Measurements from ENCODE around the gene USP25. TPM values are rescaled to one million over a fixed set of nuclear protein-coding genes. Genes with fewer than 3 reads are reported as not detected.

USP25 gene
- total RNA-seq, 1 donor from 2014 or later = 27.2 TPM

DNA sequence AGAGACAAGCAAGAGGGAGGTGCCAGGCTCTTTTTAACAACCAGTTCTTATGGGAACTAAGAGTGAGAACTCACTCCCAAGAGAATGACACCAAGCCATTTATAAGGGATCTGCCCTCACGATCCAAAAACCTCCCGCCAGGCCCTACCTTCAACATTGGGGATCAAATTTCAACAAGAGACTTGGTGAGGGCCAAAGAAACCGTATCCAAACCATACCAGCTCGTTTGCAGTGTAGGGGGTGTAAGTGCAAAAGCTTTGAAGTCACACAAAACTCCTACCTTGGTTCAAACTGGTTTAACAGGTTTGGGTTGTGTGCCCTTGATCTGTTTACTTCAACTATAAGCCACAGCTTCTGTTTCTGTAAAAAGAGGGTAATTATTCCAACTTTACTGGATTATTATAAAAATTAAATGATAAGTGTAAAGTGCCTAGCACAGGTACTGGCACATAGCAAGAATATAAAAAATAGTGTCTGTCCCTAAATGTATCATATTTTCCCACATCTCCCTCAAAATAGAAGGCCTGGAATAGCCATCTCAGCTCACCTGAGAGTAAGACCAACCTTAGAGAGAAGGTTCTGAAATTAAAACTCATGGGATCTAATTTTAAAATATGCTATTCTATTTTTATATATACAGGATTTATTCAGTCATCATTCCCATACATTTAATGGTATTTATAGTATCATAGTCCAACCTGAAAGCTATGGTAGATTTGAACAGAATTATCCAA is 7.0 kb upstream of the USP25 start:
- H3K27me3 Mint-ChIP-seq (ENCODE audit: low read depth) = no peaks in the 10 kb centered on the region
- peaks cover 9% of the 10 kb centered on the region for H3K4me1 Mint-ChIP-seq
- no peak for TF ChIP-seq CTCF (conservative IDR thresholded peaks at IDR 0.05)
- no peak overlapping the region for H3K27ac Mint-ChIP-seq (ENCODE audit: unreplicated experiment)
- no peak overlapping the region for H3K4me3 Mint-ChIP-seq
- peaks cover 2% of the 10 kb centered on the region for H3K36me3 Mint-ChIP-seq (ENCODE audit: low read depth)
- DNase-seq (ENCODE audit: low read depth, low spot score) = no peak
- no peaks in the 10 kb centered on the region for H3K9me3 Mint-ChIP-seq

GRCh38 chr21:15725949-15726348 is 3.8 kb upstream of the USP25 start:
- Mint-ChIP-seq H3K4me1 (peaks cover 17% of the 10 kb centered on the region), H3K9me3 (no peaks in the 10 kb centered on the region), H3K36me3 (ENCODE audit: low read depth) (peaks cover 2% of the 10 kb centered on the region), H3K27me3 (ENCODE audit: low read depth) (peaks cover 6% of the 10 kb centered on the region), H3K4me3 (no peak overlapping the region), H3K27ac (ENCODE audit: unreplicated experiment) (no peak overlapping the region)
- no peak for TF ChIP-seq CTCF (conservative IDR thresholded peaks at IDR 0.05)
- no peak for DNase-seq (ENCODE audit: low read depth, low spot score)

GRCh38 chr21:15728046-15728445 is 1.7 kb upstream of the USP25 start:
- Mint-ChIP-seq H3K4me3 (no peak overlapping the region), H3K9me3 (no peaks in the 10 kb centered on the region), H3K36me3 (ENCODE audit: low read depth) (peaks cover 2% of the 10 kb centered on the region), H3K4me1 (peaks cover 28% of the 10 kb centered on the region), H3K27ac (ENCODE audit: unreplicated experiment) (no peak overlapping the region), H3K27me3 (ENCODE audit: low read depth) (peaks cover 6% of the 10 kb centered on the region)
- no peak for TF ChIP-seq CTCF (conservative IDR thresholded peaks at IDR 0.05)
- no peak for DNase-seq (ENCODE audit: low read depth, low spot score)

GRCh38 chr21:15729346-15729673 is 472 bp upstream of the USP25 start:
- peaks cover 6% of the 10 kb centered on the region for H3K27me3 Mint-ChIP-seq (ENCODE audit: low read depth)
- peak overlapping the region; percentile 89 for H3K4me3 Mint-ChIP-seq
- no peak for DNase-seq (ENCODE audit: low read depth, low spot score)
- H3K36me3 Mint-ChIP-seq (ENCODE audit: low read depth) = peaks cover 4% of the 10 kb centered on the region
- H3K27ac Mint-ChIP-seq (ENCODE audit: unreplicated experiment) = no peak overlapping the region
- H3K9me3 Mint-ChIP-seq = no peaks in the 10 kb centered on the region
- no peak for TF ChIP-seq CTCF (conservative IDR thresholded peaks at IDR 0.05)
- H3K4me1 Mint-ChIP-seq = peaks cover 32% of the 10 kb centered on the region

- peaks cover 35% of the 10 kb centered on the region for H3K4me1 Mint-ChIP-seq
- H3K27ac Mint-ChIP-seq (ENCODE audit: unreplicated experiment) = peak overlapping the region; percentile 84
- peaks cover 7% of the 10 kb centered on the region for H3K36me3 Mint-ChIP-seq (ENCODE audit: low read depth)
- no peak for TF ChIP-seq CTCF (conservative IDR thresholded peaks at IDR 0.05)
- no peak for DNase-seq (ENCODE audit: low read depth, low spot score)
- peaks cover 6% of the 10 kb centered on the region for H3K27me3 Mint-ChIP-seq (ENCODE audit: low read depth)
- peaks cover 3% of the 10 kb centered on the region for H3K9me3 Mint-ChIP-seq
- H3K4me3 Mint-ChIP-seq = peak overlapping the region; percentile 92
These were observed 881 bp downstream of the USP25 start for GRCh38 chr21:15730484-15731242.
